WI38 (cell line): ENCODE data around the gene PPME1.

Experiments used
- H3K4me3 ChIP-seq: 2 replicates; pipeline ENCODE4 v1.5.1; 2011; ENCODE audit warnings: low read depth, mild to moderate bottlenecking, control low read depth, low read length
- CTCF ChIP-seq: IDR thresholded peaks from 2 replicates; pipeline ENCODE4 v1.5.1; 2012; ENCODE audit warnings: low read depth, mild to moderate bottlenecking, control low read depth, low read length

Gene PPME1

DNA sequence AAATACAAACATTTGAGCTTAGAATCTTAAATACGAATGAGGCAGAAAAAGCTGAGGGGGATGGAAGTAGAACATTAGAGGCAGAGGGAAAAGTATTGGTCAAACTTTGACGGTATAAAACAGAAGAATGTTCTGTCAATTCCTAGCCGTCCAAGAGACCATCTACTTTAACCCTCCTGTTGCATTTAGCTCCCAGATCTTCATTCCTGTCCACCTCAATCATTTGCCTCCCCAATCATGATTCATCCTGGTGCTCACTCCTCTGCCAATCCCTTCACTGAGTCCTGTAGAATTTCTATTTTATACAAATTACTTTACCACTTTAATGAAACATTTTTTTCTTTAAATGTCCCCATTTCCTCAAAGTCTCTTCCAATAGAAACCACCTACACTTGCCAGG, 28.5 kb upstream of the PPME1 start:
- no peak for TF ChIP-seq CTCF
- no peak overlapping the region for H3K4me3 ChIP-seq

GRCh38 chr11:74144592-74144991, 26.5 kb upstream of the PPME1 start:
- H3K4me3 ChIP-seq, result no peak overlapping the region
- TF ChIP-seq CTCF, result no peak

GRCh38 chr11:74147199-74147929, 23.7 kb upstream of the PPME1 start:
- H3K4me3 ChIP-seq, result no peak overlapping the region
- no peak for TF ChIP-seq CTCF

DNA sequence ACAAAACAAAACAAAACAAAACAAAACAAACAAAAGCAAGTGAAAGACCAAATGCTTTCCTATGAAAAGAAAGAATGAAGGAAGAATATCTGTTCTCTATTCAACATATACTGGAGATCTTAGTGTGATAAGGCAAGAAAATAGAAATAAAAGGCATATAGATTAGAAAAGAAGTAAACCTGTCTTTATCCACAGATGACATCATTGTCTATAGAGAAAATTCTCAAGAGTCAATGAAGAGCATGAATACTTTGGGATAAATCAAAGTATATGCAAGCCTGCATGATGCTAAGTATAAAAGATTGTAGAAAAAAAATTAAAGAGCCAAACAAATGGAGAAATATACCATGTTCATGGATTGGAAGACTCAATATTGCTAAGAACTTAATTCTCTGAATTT, 17.9 kb upstream of the PPME1 start:
- H3K4me3 ChIP-seq, result no peak overlapping the region
- no peak for TF ChIP-seq CTCF

DNA sequence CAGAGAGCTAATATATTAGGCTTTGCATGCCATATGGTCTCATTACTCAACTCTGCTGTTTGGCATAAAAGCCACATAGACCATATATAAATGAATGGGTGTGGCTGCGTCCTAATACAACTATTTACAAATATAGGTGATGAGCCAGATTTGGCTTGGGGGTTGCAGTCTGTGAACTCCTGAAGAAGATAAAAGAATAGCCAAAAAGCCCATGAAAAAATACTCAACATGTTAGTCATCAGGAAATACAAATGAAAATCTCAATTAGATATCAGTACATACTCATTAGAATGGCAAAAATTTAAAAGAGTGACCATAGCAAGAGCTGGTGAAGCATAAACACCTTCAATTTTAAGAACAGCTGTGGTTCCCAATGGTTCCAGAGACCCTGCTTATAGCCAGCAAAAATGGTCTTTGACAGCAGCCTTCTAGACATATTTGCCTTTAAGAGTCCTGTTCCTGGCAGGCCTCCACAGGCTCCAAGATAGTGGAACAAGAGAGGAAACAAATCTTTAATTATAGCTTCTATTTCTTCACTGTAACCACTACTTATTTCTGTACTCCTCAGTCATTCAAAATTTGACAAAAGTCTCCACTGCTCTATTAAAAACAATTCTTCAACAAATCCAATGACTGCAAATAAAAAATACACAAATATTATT, 16.3 kb upstream of the PPME1 start:
- no peak for TF ChIP-seq CTCF
- H3K4me3 ChIP-seq, result no peak overlapping the region

DNA sequence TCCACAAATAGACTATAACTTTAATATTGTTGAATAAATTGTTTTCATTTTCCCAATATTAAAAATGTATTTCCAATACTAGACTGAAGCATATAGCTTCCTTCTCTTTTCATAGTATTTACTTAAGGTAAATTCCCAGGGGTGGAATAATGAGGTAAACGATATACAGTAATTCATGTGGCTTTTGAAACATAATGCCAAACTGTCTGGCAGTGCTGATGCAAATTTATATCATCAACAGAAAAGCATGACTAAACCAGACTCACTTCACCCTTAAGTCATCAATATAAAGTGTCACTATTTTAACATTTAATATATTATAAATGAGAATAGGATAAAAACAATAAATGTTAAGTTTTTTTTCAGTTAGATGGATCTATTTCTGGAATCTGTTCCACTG, 13.9 kb upstream of the PPME1 start:
- H3K4me3 ChIP-seq, result no peak overlapping the region
- no peak for TF ChIP-seq CTCF

- no peak for TF ChIP-seq CTCF
- no peak overlapping the region for H3K4me3 ChIP-seq
Measured at GRCh38 chr11:74159642-74160041, 11.4 kb upstream of the PPME1 start.
